Left forelimb (tissue), 1 donor: ENCODE results near the gene CDK17.
"Not testable (repeated sequence)": the region's sequence is repeated elsewhere in the genome, so short reads cannot be mapped to it uniquely, and the experiment has no call there.

Experiments
- DNase-seq: peaks from one replicate; pipeline ENCODE4 v3.0.0-alpha.2; 2018; ENCODE audit warnings: low spot score

The CDK17 gene

GRCh38 chr12:96399919-96400630 lies at the start of gene CDK17:
TSS of gene CDK17 (minus strand) at chr12:96400439. CDS start at chr12:96334836, 65,603 bp downstream.
- DNase-seq, result peak; percentile 92

- DNase-seq, result no peak
These were observed 48.1 kb upstream of the CDK17 start for GRCh38 chr12:96448300-96448699.

GRCh38 chr12:96447256-96447655 lies 47.0 kb upstream of the CDK17 start:
- no peak for DNase-seq

GRCh38 chr12:96445691-96446583 lies 45.7 kb upstream of the CDK17 start:
- no peak for DNase-seq

GRCh38 chr12:96444399-96444798 lies 44.2 kb upstream of the CDK17 start:
- DNase-seq, result no peak

- DNase-seq, result no peak
These were observed 42.7 kb upstream of the CDK17 start for GRCh38 chr12:96442906-96443305.

- DNase-seq, result no peak
These were observed 41.6 kb upstream of the CDK17 start for GRCh38 chr12:96441816-96442215.

- DNase-seq, result no peak
These were observed 38.1 kb upstream of the CDK17 start for GRCh38 chr12:96438330-96438729.

GRCh38 chr12:96437171-96437445 lies 36.9 kb upstream of the CDK17 start:
- no peak for DNase-seq

- DNase-seq, result no peak
These were observed 36.3 kb upstream of the CDK17 start for GRCh38 chr12:96436366-96437170.

- no peak for DNase-seq
These were observed 33.9 kb upstream of the CDK17 start for GRCh38 chr12:96434107-96434506.

GRCh38 chr12:96432496-96433321 lies 32.5 kb upstream of the CDK17 start:
- DNase-seq, result not testable (repeated sequence)

GRCh38 chr12:96431067-96431466 lies 30.8 kb upstream of the CDK17 start:
- DNase-seq, result no peak

- DNase-seq, result peak; percentile 82
These were observed 27.1 kb upstream of the CDK17 start for GRCh38 chr12:96427269-96427729.

- DNase-seq, result no peak
These were observed 25.7 kb upstream of the CDK17 start for GRCh38 chr12:96425951-96426350.

GRCh38 chr12:96425321-96425720 lies 25.1 kb upstream of the CDK17 start:
- no peak for DNase-seq

- no peak for DNase-seq
These were observed 24.4 kb upstream of the CDK17 start for GRCh38 chr12:96424601-96425000.

- no peak for DNase-seq
These were observed 22.0 kb upstream of the CDK17 start for GRCh38 chr12:96422192-96422591.

- no peak for DNase-seq
These were observed 20.8 kb upstream of the CDK17 start for GRCh38 chr12:96421014-96421413.

GRCh38 chr12:96420277-96420835 lies 20.1 kb upstream of the CDK17 start:
- DNase-seq, result no peak

GRCh38 chr12:96419576-96420276 lies 19.5 kb upstream of the CDK17 start:
- DNase-seq, result no peak
